ENCODE data around the gene COPS8.

The COPS8 gene

DNA sequence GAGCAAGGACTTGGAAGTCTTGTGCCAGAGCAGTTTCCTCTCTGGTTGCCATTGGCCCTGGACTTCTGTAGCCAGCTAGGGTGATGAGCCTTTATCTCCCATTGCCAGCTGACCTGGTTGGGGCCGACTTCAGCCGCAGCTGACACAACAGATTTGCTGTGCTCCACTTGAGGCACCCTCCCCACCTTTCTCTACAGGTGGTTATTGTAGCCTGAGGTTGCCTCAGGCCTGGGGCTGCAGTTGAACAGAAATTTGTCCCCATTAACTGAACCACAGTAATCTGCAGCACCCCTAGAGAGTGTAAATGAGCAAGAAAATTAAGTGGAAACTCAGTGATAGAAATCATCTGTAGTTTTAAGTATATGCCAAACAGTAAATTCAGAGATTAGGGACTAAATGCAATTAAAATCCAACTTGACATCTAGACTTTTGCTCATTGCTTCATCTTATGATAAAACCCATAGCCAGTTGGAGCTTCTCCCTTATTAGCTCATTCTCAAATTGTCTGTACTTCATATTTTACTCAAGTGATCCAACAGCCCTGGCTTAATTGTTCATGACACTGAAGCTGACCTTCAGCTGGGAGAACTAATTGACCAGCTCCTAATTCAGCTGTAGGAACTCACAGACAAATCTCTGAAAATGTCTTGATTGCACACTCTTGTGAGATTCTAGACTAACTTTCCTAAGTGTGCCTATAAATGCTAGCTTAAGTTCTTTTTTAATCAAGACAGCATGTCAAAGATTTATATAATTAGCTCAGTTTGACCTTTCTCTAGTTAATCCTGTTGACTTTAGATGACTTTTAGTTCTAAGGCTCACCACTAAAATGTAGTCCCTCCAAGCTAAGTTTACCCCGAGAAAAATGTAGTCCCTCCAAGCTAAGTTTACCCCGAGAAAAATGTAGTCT lies 48.9 kb downstream of the COPS8 start:
- DNase-seq = no peak

- DNase-seq = no peak
These were observed 51.1 kb downstream of the COPS8 start for GRCh38 chr2:237136824-237137223.

GRCh38 chr2:237137626-237138323 lies 52.1 kb downstream of the COPS8 start:
- DNase-seq = no peak

DNA sequence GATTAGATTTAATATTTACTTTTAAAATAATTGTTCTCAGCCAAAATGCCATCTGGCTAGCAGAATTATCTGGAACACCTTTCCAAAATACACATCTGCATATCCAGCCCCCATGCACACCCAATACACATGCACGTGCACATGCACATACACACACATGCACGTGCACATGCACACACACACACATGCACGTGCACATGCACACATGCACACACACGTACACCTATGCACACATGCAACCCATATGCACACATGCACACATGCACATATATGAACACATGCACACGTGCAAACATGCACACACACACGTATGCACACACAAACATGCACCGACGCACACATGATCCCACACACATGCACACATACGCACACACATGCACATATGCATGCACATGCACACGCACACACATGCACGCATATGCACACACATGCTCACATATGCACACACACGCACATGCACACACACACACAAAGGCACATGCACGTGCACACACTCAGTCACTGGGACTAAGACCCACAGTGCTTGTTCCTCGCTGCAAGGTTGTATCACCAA lies 53.5 kb downstream of the COPS8 start:
- DNase-seq = no peak

DNA sequence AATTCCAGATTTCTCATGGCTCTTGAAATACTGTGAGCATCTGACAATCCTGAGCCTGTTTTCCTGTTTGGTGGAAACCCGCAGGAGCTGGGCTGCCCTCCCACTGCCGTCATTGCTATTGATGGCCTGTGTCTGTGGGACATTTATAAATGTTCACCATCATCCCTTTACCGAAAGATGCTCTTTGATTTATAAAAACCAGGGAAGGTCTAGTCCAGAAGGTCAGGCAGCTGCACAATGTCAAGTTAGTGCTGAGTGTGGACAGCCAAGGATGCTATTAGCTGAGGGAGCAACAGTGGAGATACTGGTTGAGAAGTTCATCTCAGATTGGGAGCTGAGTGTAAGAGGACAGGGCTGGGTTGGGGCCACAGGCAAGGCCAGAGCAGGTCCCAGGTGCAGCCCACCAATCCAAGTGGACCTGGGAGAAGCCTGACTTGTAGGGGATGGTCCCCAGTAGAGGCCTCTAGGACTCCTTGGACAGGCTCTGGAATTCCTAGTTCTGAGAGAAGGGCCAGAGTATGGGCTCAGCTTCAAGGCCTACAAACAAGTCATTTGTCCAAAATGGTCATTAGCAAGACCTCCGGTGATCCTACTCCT lies 55.1 kb downstream of the COPS8 start:
- DNase-seq = no peak

DNA sequence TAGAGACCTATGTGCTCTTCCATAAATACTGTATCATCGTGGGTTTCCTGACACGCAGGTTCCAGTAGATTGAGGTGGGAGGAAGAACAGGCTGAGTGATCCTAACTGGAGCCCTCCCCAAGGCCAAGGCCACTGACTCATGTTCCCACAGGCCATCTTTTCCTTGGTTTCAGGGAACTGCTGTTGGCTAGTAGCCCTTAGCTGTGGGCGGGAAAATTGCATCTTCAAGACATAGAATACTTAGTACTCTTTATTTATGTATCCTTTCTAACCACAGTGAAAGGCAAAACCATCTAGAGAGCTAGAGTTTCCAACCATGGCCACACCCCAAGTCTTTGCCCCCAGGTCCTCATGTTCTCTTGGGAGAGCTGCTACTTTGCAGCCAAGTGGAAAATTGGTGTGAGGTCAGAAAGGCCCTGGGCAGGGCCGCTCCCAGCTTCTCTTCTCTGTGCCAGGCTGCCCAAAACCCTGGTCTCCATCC lies 55.9 kb downstream of the COPS8 start:
- DNase-seq = no peak

GRCh38 chr2:237143118-237143517 lies 57.4 kb downstream of the COPS8 start:
- DNase-seq = no peak

DNA sequence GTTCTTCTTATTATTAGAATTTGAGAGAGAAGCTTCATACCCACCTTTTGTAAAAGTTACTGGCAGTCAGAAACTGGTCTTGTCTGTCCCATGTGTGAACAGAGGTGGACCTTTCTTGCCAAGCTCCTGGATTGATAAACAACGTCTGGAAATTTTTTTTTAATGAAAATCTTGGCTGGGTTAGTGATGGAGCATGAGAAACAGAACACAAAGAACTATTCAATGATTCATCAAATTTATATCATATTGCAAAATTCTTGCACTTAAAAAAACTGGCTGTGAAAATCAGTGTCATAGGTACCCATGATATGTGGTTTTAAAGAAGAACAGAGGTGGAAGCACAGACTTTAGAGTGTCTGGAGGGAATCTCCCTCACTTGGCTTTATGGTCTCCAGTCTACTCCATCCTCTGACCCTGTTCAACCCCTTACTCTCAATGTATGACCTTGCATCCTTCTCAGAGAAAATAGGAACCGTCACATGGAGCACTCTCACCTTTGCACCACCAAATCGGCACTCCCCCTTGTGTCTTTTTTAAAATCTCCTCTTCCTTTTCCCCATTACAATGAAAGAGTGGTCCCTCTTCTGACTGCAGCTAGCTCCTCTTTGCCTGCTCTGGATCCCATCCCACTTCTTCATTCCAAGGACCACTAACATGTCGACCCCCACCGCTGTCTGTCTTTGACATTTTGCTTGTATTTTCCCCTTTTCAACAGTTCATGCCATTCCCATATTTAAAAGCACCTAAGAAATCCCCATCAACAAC lies 58.2 kb downstream of the COPS8 start:
- no peak for DNase-seq

DNA sequence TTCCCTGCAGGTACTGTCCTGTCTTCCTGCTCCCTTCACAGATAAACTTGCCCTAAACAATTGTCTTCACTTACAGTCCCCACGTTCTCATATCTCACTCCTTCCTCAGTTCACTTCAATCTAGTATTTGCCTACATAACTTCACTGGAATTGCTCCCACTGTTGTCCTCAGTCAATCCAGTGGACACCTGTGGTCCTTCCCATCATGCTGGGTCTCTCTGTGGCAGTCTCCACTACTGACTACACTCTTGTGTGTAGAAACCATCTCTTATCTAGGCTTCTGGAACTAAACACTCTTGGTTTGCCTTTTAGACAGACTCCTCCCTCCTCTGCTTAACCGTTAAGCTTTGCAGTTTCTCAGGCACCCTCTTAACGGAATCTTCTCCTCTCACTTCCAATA lies 58.8 kb downstream of the COPS8 start:
- no peak for DNase-seq

DNA sequence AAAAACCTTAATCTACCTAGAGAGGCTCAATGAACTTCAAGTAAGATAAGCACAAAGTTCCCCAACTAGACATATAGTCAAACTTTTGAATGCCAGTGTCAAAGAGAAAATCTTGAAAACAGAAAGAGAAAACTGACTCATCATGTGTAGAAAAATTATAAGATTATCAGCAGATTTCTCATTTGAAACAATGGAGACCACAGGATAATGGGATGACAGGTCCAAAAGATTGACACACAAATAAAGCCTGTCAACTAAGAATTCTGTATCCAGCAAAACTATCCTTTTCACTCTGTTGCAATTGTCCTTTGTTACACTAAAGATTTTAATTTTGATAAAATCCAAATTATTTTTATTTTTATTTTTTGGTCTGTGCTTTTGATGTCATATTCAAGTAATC lies 61.6 kb downstream of the COPS8 start:
- DNase-seq = no peak

GRCh38 chr2:237148624-237149023 lies 62.9 kb downstream of the COPS8 start:
- no peak for DNase-seq

DNA sequence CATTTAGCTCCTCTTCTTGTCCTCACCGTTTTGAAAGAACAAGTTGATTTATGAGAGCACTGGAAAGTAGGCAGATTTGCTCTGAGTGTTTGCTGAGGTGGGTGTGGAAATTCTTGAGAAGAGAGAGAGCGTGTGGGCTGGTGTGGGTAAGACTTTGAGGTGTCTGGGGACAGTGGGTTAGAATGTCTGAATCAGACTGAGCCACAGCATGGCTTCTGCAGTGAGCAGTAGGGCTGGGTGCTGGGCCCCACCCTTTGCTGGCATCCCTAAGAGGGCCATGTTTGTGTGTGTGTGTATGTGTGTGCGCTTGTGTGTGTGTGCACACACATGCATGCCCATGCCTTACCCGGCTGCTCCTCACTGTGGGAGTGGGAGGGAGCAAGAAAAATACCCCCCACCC lies 63.7 kb downstream of the COPS8 start:
- no peak for DNase-seq

All from NCI-H774 (cell line).